Body of pancreas (tissue), 4 donors: ENCODE results near the gene KDM4C. TPM values are rescaled to one million over a fixed set of nuclear protein-coding genes. Genes with fewer than 3 reads are reported as not detected.

Experiments used
- ATAC-seq: fragments of 150-250 bp; one replicate; pipeline ENCODE4 v1.9.1; 2016
- DNase-seq, 4 donors: peaks; one replicate each; pipeline ENCODE4 v3.0.0-alpha.2; 2019
- H3K27ac ChIP-seq, 4 donors: fragments of 200-600 bp; sonication (generic); 1 replicate in 3 of 4; 2 replicates in 1 of 4; pipeline versions ENCODE4 v1.5.1 to v1.6.1; 2016 to 2019; ENCODE audit warnings: mild to moderate bottlenecking in 1 of 4, mixed read lengths in 1 of 4, moderate library complexity in 1 of 4
- H3K27me3 ChIP-seq, 2 donors: fragments of 200-600 bp; sonication (generic); one replicate each; pipeline ENCODE4 v1.6.0; 2016; ENCODE audit warnings: mild to moderate bottlenecking in 1 of 2
- H3K36me3 ChIP-seq, 2 donors: fragments of 200-600 bp; sonication (generic); replicated peaks in 1 of 2; 2 replicates each; pipeline ENCODE4 v1.5.1; 2016; ENCODE audit warnings: low read depth in 2 of 2; ENCODE audit not compliant: insufficient read depth in 1 of 2
- H3K4me1 ChIP-seq: fragments of 200-600 bp; sonication (generic); one replicate; pipeline ENCODE4 v1.6.0; 2016
- H3K4me3 ChIP-seq, 2 donors: fragments of 200-600 bp; sonication (generic); 1 replicate in 1 of 2; 2 replicates in 1 of 2; pipeline ENCODE4 v1.5.1; 2016 to 2019
- H3K9me3 ChIP-seq, 3 donors: fragments of 200-600 bp; sonication (generic); 1 replicate in 2 of 3; 2 replicates in 1 of 3; pipeline ENCODE4 v1.5.1; 2016
- CTCF ChIP-seq, 7 experiments: fragments of 450-650 bp in 4 of 7; fragments of 200-600 bp in 3 of 7; sonication (generic) in 3 of 7; IDR thresholded peaks; one replicate each; pipeline ENCODE4 v1.5.1; 2016 to 2019; ENCODE audit warnings: antibody characterized with exemption in 7 of 7
- POLR2A ChIP-seq, 3 donors: fragments of 450-650 bp; IDR thresholded peaks; one replicate each; pipeline ENCODE4 v1.6.1; 2016; ENCODE audit warnings: antibody characterized with exemption in 3 of 3, mild to moderate bottlenecking in 2 of 3
- WGBS, 2 donors: methylation state at CpG; one replicate each; pipeline ENCODE4 v1.1.5; 2017; 5-methylcytosine and 5-hydroxymethylcytosine counted together
- intact Hi-C: fragments of 100-400 bp; cut with DNase I; formaldehyde crosslinking; loops from one replicate; pipeline ENCODE4 v1.15.1; 2023
- total RNA-seq, 2 donors: library from RNA; depleted of rRNA; stranded (reverse); fragments of >200 nt; gene quantifications; one replicate each; pipeline ENCODE4 v1.1.0, GENCODE V29; 2016

KDM4C gene
- total RNA-seq, 2 donors from 2014 or later, result 40.5 to 48.5 TPM

GRCh38 chr9:7154003-7154619 is 396.3 kb downstream of the KDM4C start:
- Histone ChIP-seq H3K27me3 (no peaks in the 10 kb centered on the region), H3K4me3 (no peak overlapping the region), H3K9me3 (no peaks in the 10 kb centered on the region), H3K4me1 (peaks cover 18% of the 10 kb centered on the region), H3K36me3 (no peaks in the 10 kb centered on the region), H3K27ac (peak overlapping the region in 3 of 4 donors; percentile 38 to 66 (median 48))
- TF ChIP-seq CTCF (IDR thresholded peaks at IDR 0.05), result no peak
- TF ChIP-seq POLR2A (IDR thresholded peaks at IDR 0.05), result no peak
- DNase-seq, result no peak
- intact Hi-C loops, result no loop called here
- 50 to 55% methylated on average over 8 to 9 of the region's 9 CpGs for WGBS, 2 donors
- ATAC-seq, result no peak

GRCh38 chr9:7154650-7155049 is 396.9 kb downstream of the KDM4C start:
- ATAC-seq (no peak), DNase-seq (no peak)
- 73 to 78% methylated on average over 4 of the region's 4 CpGs for WGBS, 2 donors
- Histone ChIP-seq H3K36me3 (no peaks in the 10 kb centered on the region), H3K27me3 (no peaks in the 10 kb centered on the region), H3K9me3 (no peaks in the 10 kb centered on the region), H3K4me1 (peaks cover 18% of the 10 kb centered on the region), H3K4me3 (no peak overlapping the region), H3K27ac (peak overlapping the region in 3 of 4 donors; percentile 38 to 66 (median 48))
- no peak for TF ChIP-seq POLR2A (IDR thresholded peaks at IDR 0.05)
- TF ChIP-seq CTCF (IDR thresholded peaks at IDR 0.05), result no peak
- intact Hi-C loops, result no loop called here

GRCh38 chr9:7161469-7161868 is 403.7 kb downstream of the KDM4C start:
- intact Hi-C loops, result no loop called here
- no peak overlapping the region for H3K27ac ChIP-seq
- H3K4me1 ChIP-seq, result no peaks in the 10 kb centered on the region
- H3K36me3 ChIP-seq, result no peaks in the 10 kb centered on the region
- no peak overlapping the region for H3K4me3 ChIP-seq
- no peaks in the 10 kb centered on the region for H3K27me3 ChIP-seq
- no peak for DNase-seq
- WGBS, 2 donors, result 61 to 66% methylated on average over 2 of the region's 2 CpGs
- TF ChIP-seq CTCF (IDR thresholded peaks at IDR 0.05), result no peak
- no peak for TF ChIP-seq POLR2A (IDR thresholded peaks at IDR 0.05)
- no peaks in the 10 kb centered on the region for H3K9me3 ChIP-seq
- no peak for ATAC-seq

- WGBS, 2 donors, result 27 to 58% methylated on average over 1 of the region's 1 CpG
- ATAC-seq, result no peak
- H3K27ac ChIP-seq, result no peak overlapping the region
These were observed 406.2 kb downstream of the KDM4C start for GRCh38 chr9:7163932-7164331.

More at GRCh38 chr9:7163932-7164331, 406.2 kb downstream of the KDM4C start:
- no peaks in the 10 kb centered on the region for H3K27me3 ChIP-seq
- TF ChIP-seq POLR2A (IDR thresholded peaks at IDR 0.05) (no peak), CTCF (IDR thresholded peaks at IDR 0.05) (no peak)
- no peak for DNase-seq
- H3K36me3 ChIP-seq, result no peaks in the 10 kb centered on the region
- no peaks in the 10 kb centered on the region for H3K9me3 ChIP-seq
- no peaks in the 10 kb centered on the region for H3K4me1 ChIP-seq
- no peak overlapping the region for H3K4me3 ChIP-seq
- intact Hi-C loops, result no loop called here
